Endothelial cell of umbilical vein (primary cell): Measurements from ENCODE around the gene CD164L2. TPM values are rescaled to one million over a fixed set of nuclear protein-coding genes. Genes with fewer than 3 reads are reported as not detected.
"Not testable (repeated sequence)": the region's sequence is repeated elsewhere in the genome, so short reads cannot be mapped to it uniquely, and the experiment has no call there.

Experiments
- Bru-seq: library from RNA; stranded (reverse); fragments of 400-500 nt; gene quantifications from one replicate; lab custom pipeline; 2021; lab: Mats Ljungman, UMichigan
- BruChase-seq, 2 experiments: library from RNA; stranded (reverse); fragments of 400-500 nt; gene quantifications; one replicate each; lab custom pipeline; 2021; lab: Mats Ljungman, UMichigan
- BruUV-seq: library from RNA; stranded (reverse); fragments of 400-500 nt; replicated peaks from 2 replicates; lab custom pipeline; 2021; lab: Mats Ljungman, UMichigan
- CTCF ChIA-PET: fragments of 300-600, 350-600 bp; sonication (Branson Sonifier 250); formaldehyde crosslinking; loops from one replicate; lab custom pipeline; 2021; ENCODE audit warnings: antibody characterized with exemption, inconsistent platforms; lab: Charles Lee
- POLR2A ChIA-PET: fragments of 300-600, 350-600 bp; sonication (Branson Sonifier 250); formaldehyde crosslinking; loops from one replicate; lab custom pipeline; 2021; ENCODE audit warnings: antibody characterized with exemption, inconsistent platforms; lab: Charles Lee
- DNase-seq: peaks from one replicate; pipeline ENCODE4 v3.0.0-alpha.2; 2011; ENCODE audit warnings: low read depth, low spot score
- FAIRE-seq: peaks from 2 replicates; lab custom pipeline; 2011; peaks lifted over from hg19 to GRCh38; lab: Jason Lieb, UNC
- H2AFZ ChIP-seq: 2 replicates; pipeline ENCODE4 v1.6.0; 2012; ENCODE audit warnings: low read depth, low read length, control low read depth, inconsistent platforms
- H3K27ac ChIP-seq: 2 replicates; pipeline ENCODE4 v1.5.1; 2011; ENCODE audit warnings: low read depth, mild to moderate bottlenecking, control low read depth, low read length, moderate library complexity; ENCODE audit not compliant: insufficient read depth
- H3K27me3 ChIP-seq, 2 experiments: 2 replicates each; pipeline versions ENCODE4 v1.6.0 to v1.6.1; 2011; ENCODE audit warnings: low read length in 2 of 2, mixed read lengths in 1 of 2; ENCODE audit not compliant: control insufficient read depth in 2 of 2, insufficient read depth in 2 of 2
- H3K36me3 ChIP-seq, 2 experiments: 2 replicates in 1 of 2; 3 replicates in 1 of 2; pipeline ENCODE4 v1.5.1; 2011; ENCODE audit warnings: low read length in 2 of 2, mild to moderate bottlenecking in 1 of 2, moderate library complexity in 1 of 2; ENCODE audit not compliant: control insufficient read depth in 2 of 2, insufficient read depth in 2 of 2; ENCODE audit errors: extremely low read depth in 1 of 2
- H3K4me1 ChIP-seq: 3 replicates; pipeline ENCODE4 v1.5.1; 2011; ENCODE audit warnings: mild to moderate bottlenecking, low read length; ENCODE audit not compliant: control insufficient read depth, insufficient read depth; ENCODE audit errors: extremely low read depth
- H3K4me2 ChIP-seq: 2 replicates; pipeline ENCODE4 v1.6.1; 2011; ENCODE audit warnings: low read length, control low read depth, mixed read lengths; ENCODE audit not compliant: insufficient read depth
- H3K4me3 ChIP-seq, 3 experiments: fragments of 200-600 bp in 1 of 3; sonication (generic), shearing (Covaris generic) in 1 of 3; replicated peaks in 1 of 3; 2 replicates each; pipeline ENCODE4 v1.5.1; 2011 to 2016; ENCODE audit warnings: control low read depth in 3 of 3, low read length in 3 of 3, mild to moderate bottlenecking in 2 of 3, inconsistent platforms in 1 of 3, low read depth in 1 of 3, moderate library complexity in 1 of 3; ENCODE audit not compliant: insufficient read depth in 1 of 3
- H3K79me2 ChIP-seq: 2 replicates; pipeline ENCODE4 v1.6.0; 2012; ENCODE audit warnings: low read length, inconsistent platforms; ENCODE audit not compliant: control insufficient read depth, insufficient read depth
- H3K9ac ChIP-seq: replicated peaks from 2 replicates; pipeline ENCODE3; 2011; ENCODE audit warnings: low read length, control low read depth; ENCODE audit not compliant: insufficient read depth; ENCODE audit errors: extremely low read depth
- H3K9me1 ChIP-seq: replicated peaks from 3 replicates; pipeline ENCODE4 v1.6.0; 2011; ENCODE audit warnings: mild to moderate bottlenecking, low read length; ENCODE audit not compliant: control insufficient read depth, insufficient read depth; ENCODE audit errors: extremely low read depth
- H3K9me3 ChIP-seq: replicated peaks from 2 replicates; pipeline ENCODE4 v1.5.1; 2012; ENCODE audit warnings: low read length, inconsistent platforms; ENCODE audit not compliant: control insufficient read depth, insufficient read depth
- H4K20me1 ChIP-seq: replicated peaks from 2 replicates; pipeline ENCODE3; 2011; ENCODE audit warnings: mild to moderate bottlenecking, low read length; ENCODE audit not compliant: control insufficient read depth, insufficient read depth; ENCODE audit errors: extremely low read depth
- MYC ChIP-seq: IDR thresholded peaks from one replicate; pipeline ENCODE4 v1.6.1; 2011; ENCODE audit warnings: mild to moderate bottlenecking, low read depth, low read length
- dilution Hi-C: fragments of 300-500 bp; cut with MboI; formaldehyde crosslinking; loops from one replicate; pipeline ENCODE4 v1.15.0; 2019; ENCODE audit warnings: low sequenced_read_pairs; ENCODE audit not compliant: extremely low pct_ligation_motif_present
- intact Hi-C: fragments of 100-400 bp; cut with micrococcal nuclease; formaldehyde crosslinking; loops from one replicate; pipeline ENCODE4 v1.10.0; 2022
- long read RNA-seq: library from polyadenylated mRNA; stranded (forward); transcript quantifications from one replicate; pipeline ENCODE4 v2.0.0, GENCODE V29; 2021
- polyA minus RNA-seq, 3 experiments: library from RNA; depleted of rRNA, polyadenylated mRNA; stranded (reverse); fragments of >200 nt; gene quantifications; 1 replicate in 1 of 3; 2 replicates in 2 of 3; pipeline ENCODE4 v1.2.3, GENCODE V29; 2011
- polyA plus RNA-seq, 4 experiments: library from polyadenylated mRNA; depleted of rRNA in 3 of 4; stranded (reverse) in 3 of 4; unstranded in 1 of 4; fragments of >200 nt; gene quantifications; 2 replicates each; pipeline versions ENCODE4 v1.2.1 to v1.2.3, GENCODE V29; 2011 to 2012; ENCODE audit warnings: missing spikeins in 1 of 4
- total RNA-seq: library from RNA; stranded (reverse); gene quantifications from 2 replicates; pipeline ENCODE4 v1.2.3, GENCODE V29; 2021

The CD164L2 gene
- not detected in 2 replicates for total RNA-seq
- polyA plus RNA-seq, result not detected in 2 replicates
- not detected in 2 replicates for polyA plus RNA-seq (2011; cell fraction: cytosol; rRNA removed)
- polyA plus RNA-seq (2011; cell fraction: nucleus; rRNA removed), result not detected in 2 replicates
- polyA plus RNA-seq (2012), result not detected in 2 replicates
- 0.30 TPM in 1 of 2 replicates, not detected in the other for polyA minus RNA-seq
- polyA minus RNA-seq (2011; cell fraction: cytosol; rRNA and poly(A)+ RNA removed), result not detected
- polyA minus RNA-seq (2011; cell fraction: nucleus; rRNA and poly(A)+ RNA removed), result not detected in 2 replicates
- not detected for Bru-seq, nascent RNA
- BruChase-seq, experiment 1, labeled RNA remaining after a 6-hour chase, result not detected
- BruChase-seq, experiment 2, labeled RNA remaining after a 2-hour chase, result not detected
- long read RNA-seq, result 0 reads

DNA sequence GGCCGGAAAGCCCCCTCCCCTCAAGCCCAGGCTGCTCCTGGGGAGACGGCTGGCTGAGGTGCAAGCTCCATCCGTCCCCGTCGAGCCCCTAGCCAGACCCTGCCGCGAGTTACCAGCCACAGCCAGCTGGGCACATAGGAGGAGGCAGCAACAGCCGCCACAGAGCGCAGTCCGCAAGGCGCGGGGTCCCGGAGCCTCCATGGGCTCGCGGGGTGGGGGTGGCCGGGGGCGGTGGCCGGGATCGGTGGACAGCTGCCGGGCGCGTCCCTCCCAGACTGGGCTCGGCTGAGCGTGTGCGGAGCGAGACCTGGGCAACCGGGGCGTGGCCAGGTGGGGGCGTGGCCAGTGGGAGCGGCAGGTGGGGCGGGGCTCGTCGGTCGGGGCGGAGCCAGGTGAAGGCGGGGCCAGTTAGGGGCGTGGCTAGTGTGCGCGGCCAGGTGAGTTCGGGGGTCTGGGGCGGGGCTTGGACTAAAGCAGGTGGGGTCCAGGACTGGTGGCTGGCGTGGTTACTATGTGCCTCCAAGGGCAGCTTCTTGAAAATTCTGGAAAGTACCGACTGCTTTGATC is at the start of gene CD164L2:
TSS of gene CD164L2 (minus strand) at position 295 of the 567 bp plus-strand sequence. CDS start at position 201, 94 bp downstream.
- Histone ChIP-seq H4K20me1 (no peaks in the 10 kb centered on the region), H3K36me3 (no peaks in the 10 kb centered on the region), H3K9ac (no peak within 1 kb of the TSS), H3K4me1 (no peaks in the 10 kb centered on the region), H3K4me3 (no peak within 1 kb of the TSS), H2AFZ (no peak within 1 kb of the TSS), H3K27me3 (peaks cover 0 to 3% of the 10 kb centered on the region in 2 experiments), H3K27ac (no peak within 1 kb of the TSS), H3K9me1 (no peaks in the 10 kb centered on the region), H3K79me2 (no peaks in the 10 kb centered on the region), H3K4me2 (no peak within 1 kb of the TSS), H3K9me3 (no peaks in the 10 kb centered on the region)
- CTCF ChIA-PET, result interaction anchor here (0.7 to 3.2 kb wide), 10 partner anchors 8 to 223 kb away, joined by 3 to 17 read pairs (median 4); partner anchors contain the start of genes MAP3K6, TMEM222 and WASF2
- FAIRE-seq (no peak), DNase-seq (no peak)
- BruUV-seq, result no TSS peak
- no peak for TF ChIP-seq MYC
- intact Hi-C loops (no loop called here), dilution Hi-C loops (no loop called here)
- POLR2A ChIA-PET, result no interaction called here

DNA sequence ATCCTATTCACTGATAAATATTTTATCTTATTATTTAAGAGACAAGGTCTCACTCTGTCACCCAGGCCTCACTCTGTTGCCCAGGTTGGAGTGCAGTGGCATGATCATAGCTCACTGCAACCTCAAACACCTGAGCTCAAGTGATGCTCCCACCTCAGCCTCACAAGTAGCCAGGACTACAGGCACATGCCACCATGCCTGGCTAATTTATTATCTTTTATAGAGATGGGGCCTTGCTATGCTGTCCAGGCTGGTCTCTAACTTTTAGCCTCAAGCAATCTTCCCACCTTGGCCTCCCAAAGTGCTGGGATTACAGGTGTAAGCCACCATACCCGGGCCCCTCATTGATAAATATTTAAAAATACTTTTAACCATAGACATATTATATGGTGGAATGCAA is 49.6 kb upstream of the CD164L2 start:
- H4K20me1 ChIP-seq, H3K4me3 ChIP-seq, POLR2A ChIA-PET, intact Hi-C loops, BruUV-seq, H3K9me1 ChIP-seq, H3K27ac ChIP-seq, H3K4me2 ChIP-seq, H3K36me3 ChIP-seq, H3K27me3 ChIP-seq, H3K9me3 ChIP-seq, H2AFZ ChIP-seq, FAIRE-seq, DNase-seq, dilution Hi-C loops, H3K9ac ChIP-seq: not testable (repeated sequence)
- Histone ChIP-seq H3K4me1 (peaks cover 64% of the 10 kb centered on the region), H3K79me2 (peaks cover 54% of the 10 kb centered on the region)
- CTCF ChIA-PET, result interaction anchor here (1.2 kb wide), 1 partner anchor 10 kb away, joined by 3 read pairs; no protein-coding TSS in a partner anchor
